Activated CD8-positive, alpha-beta memory T cell treated with anti-CD3 and anti-CD28 coated beads, Interleukin-2, amount 50 U/mL, for 1 hour (primary cell): ENCODE measurements around the gene PFKP.

Experiments used
- DNase-seq: peaks from one replicate; pipeline ENCODE4 v3.0.0-alpha.2; 2020; ENCODE audit errors: extremely low read depth

PFKP gene

DNA sequence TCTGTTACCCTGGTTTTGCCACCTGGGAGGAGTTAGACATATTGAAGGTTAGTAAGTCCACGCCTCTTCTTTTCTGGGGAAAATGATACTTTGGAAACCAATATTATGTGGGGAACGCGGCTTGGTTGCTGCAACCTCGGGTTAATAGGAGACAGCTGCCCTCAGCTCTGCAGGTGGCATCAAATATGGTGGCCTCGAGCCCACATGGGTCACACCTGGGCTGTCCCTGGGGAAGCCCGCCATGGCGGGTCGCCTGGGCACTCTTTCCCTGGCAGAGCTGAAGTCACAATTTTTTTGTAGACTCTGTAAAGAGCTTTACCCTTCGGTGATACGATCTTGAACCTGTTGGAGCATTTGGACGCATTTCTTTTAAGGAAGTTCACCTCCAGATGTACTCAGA lies 2.5 kb downstream of the PFKP start:
- DNase-seq, result no peak

DNA sequence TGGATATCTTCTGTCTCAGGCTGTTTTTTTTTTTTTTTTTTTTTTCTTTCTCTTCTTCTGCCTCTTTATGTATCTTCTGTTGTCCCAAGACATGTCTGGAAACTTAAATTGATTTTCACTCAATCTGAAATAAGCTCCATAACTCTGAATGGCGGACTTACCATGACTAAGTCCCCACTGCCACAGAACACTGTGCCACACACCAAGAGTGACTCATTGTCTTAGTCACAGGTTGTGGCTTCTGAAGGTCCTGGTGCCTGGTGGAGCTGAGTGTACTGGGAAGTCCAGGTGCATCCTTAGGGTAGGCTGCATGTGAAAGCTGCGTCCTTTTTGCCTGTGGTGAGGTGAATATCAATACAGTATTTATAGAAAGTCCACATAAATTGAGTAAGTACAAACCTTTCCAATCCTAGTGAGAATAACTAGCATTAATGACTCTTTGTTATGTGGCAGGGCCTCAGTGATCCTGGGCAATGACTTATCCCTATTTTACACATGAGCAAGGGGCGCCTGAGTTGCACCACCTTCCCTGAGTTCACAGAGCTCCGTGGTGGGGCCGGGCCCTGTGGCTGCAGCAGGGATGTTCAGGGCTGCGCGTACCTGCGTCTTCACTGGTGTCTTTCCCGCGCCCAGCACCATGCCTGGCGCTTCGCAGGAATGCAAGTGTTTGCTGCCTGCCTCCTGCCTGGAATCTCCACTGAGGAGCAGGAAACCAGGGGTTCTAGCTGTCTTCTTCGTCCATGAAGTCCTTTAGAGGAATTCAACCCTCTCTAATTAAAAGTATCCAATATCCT lies 4.3 kb downstream of the PFKP start:
- no peak for DNase-seq

DNA sequence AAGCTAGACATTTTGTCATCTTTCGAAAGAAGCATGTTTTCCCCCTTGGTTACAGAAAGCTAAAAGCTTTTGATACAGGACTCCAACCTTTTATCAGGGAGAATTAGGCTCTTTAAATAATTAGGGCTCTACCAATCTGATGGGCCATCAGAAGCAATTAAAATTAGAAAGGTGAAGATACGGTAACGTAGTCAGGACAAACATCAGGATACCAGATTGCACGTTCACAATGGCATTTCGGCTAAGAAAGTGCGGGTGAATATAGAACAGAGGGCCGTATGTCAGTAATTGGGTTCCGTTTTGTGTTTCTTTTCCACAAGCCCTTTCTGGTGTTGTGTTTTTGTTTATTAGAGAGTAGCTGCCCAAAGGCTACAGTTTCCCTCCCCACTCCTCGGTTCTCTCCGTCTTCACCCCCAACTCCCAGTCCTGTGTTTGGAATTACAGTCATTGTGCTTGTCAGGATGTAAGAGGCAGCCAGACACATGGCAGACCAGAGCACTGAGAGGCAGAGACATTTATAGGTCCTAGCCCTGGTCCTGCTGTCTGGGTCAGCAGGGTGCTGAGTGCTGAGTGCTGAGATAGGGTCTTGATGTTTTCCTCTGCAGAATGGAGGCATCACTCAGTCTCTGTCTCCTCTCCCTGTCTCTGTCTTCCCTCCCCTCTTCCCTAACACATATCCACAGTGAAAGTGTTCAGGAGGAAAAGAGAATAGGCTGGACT lies 5.5 kb downstream of the PFKP start:
- DNase-seq, result no peak

DNA sequence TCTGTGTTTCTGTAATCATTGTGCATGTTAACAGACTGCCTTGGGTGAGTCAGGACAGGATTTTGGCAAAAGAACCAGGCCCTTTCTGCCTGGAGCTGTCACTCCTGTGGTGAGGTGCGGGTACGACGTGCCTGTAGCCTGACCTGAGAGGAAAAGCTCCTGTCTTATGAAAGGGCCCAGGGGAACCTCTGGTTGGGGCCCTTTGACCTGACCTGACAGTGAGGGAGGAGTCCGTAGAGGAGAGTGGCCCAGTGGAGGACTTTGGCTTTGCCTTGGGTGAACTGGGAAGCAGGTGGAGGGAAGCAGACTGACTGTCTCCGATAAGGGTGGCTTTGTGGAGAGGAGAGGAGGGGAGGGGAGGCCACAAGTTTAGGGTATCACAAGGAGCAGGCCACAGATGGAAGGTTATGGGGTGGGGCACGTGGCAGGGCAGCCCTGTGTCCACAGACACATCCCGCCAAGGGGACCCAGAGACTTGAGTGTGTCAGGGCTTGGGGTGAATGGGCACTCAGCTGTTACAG lies 6.9 kb downstream of the PFKP start:
- DNase-seq, result no peak

DNA sequence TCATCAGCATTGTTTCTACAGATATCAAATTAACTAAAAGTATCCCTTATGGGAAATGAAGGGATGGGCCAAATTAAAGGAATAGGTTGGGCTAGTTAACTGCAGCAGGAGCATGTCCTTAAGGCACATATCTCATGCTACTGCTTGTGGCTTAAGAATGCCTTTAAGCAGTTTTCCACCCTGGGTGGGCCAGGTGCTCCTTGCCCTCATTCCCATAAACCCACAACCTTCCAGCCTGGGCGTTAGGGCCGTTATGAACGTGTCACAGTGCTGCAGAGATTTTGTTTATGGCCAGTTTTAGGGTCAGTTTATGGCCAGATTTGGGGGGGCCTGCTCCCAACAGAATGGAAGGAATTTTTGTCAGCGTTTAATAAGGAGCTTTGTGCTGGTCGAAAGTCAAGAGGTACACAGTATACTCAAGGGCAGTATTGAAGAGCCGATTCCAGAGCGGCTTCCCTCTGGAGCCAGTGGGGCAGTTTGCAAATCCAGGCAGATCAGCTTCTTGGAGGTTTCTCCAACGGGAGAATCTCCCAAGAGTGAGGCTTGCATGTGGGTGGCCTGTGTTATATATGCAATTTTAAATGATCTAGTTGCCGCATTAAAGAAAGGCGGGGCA lies 7.7 kb downstream of the PFKP start:
- no peak for DNase-seq

DNA sequence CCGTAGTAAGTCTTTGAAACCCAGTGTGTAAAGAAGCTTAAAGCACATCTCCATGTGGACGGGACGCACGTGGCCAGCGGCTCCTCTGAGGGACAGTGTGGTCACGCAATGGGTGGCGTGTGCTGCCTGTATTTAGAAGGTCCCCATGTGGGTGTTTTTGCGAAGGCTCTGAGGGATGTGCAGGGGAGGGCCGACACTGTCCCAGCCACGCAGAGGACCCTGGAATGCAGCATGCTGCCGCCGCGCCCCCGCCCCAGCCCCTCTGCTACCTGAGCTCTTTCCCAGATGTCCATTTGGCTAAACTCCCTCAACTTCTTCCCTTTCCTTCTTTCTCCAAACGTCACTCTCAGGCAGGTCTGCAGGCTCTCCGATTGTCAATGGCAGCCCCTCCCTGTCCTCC lies 8.8 kb downstream of the PFKP start:
- no peak for DNase-seq

DNA sequence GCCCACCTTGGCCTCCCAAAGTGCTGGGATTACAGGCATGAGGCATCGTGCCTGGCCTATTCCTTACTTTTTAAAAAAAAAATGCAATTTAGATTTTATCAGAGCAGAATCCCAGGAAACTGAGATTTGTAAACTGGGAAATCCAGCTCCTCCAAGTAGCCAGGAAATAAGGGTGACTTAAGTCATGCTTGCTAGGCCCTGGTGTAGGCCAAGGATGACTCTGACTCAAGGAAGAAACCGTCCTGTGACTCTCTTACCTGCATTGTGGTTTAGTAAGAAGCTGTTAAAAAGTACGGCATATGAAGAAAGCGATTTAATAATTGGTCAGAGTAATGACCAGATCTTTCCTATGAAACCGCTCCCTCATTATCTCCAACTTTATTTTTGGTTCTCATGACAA lies 10.2 kb downstream of the PFKP start:
- DNase-seq, result no peak

DNA sequence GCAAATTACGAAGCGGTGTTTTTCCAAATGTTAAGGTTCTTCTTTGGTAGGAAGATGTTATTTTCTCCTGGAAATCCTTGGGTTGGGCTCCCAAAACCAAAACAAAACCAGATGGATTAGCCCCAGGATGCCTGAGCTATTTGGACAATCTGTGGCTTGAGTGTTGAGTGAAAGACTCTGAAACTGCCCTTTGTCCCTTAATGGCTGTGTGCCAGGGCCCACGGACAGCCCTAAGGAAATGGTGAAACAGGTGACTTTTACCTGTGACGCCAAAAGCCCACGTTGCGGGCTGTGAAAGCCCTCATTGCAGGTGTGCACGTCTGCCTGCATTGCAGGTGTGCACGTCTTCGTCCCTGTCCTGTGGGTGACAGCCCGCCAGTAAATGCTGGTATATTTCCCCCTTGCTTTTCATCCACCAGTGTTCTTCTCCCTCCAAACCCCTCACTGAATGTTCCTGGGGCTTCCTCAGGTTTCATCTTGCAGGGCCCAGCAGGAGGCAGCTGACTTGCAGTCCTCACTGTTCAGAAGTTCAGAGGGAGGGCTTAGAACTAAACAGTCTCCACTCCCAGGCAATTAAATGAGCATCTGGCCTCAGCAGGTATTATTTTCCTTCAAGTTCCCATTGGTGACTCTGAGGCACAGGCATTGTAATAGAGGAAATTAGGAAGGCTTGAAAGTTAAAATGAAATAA lies 10.7 kb downstream of the PFKP start:
- DNase-seq, result no peak

DNA sequence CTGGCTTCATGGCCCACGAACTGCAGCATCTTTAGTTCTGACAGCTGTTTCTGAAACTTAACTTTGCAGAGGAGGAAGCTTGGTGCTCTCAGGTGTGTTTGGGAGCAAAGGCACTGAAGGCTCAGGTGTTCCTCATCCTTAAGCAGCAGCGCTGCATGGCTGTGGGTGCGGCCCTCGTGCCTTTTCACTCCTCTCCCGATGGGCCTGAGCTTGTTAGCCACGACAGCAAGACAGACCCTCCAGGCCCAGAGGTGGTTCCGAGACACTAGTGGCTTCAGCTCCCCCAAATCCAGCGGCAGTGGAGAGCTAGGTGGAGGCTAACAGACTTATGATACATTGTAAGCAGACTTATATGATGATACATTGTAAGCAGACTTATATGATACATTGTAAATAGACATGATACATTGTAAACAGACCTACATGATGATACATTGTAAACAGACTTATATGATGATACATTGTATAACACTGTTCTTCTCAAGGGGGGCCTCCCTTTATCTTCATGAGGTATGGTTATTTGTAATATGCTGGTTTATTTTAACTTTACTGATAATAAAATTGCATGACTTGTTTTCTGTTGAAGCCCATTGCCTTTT lies 14.1 kb downstream of the PFKP start:
- DNase-seq, result no peak

DNA sequence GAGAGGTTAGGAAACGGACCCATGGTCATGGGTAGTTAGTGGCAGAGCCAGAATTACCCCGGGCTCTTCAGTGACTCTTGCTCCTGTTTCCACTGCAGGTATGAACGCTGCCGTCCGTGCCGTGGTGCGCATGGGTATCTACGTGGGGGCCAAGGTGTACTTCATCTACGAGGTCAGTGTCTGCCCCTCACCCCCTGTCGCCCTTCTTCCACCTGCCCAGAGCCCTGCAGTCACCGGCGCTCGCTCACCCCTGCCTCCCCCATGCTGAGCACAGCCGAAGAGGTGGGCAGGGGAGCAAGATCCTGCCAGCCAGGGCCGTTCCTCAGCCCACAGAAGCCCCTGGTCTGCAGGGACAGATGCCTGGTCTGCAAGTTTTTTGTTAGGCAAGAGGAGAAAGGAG lies 14.9 kb downstream of the PFKP start:
- no peak for DNase-seq

DNA sequence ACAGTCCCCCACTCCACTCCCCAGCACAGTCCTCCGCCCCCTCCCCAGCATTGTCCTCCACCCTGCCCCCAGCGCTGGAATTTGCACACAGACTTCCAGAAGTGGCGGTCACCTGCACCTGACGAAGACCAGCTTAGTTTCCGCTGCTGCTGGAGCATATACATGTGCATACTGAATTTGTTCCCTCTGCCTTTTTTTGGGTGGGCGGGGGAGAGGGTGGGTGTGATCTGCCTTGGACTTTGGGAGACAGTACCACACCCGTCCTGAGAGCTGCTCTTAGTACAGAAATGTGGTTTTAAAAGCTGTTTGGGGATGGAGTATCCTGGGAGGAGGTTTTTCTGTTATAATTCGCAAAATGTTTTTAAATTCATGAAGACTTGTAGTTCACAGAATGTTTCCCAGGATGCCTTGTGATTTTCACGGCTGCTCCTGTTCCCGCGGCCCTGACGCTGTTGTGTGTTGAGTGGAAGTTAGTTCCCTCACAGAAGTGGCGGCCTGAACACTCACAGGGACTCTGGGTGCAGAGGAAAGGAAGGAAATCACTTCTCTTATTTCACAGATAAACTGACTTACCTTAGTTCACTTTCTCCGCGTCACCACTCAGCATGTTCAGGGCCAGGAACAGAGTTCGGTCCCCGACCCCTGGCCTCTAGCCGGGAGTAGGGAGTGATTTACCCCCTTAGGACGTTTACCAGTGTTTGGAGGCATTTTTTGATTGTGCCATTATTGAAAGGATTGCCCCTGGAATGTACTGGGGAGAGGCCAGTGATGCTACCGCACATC lies 18.6 kb downstream of the PFKP start:
- DNase-seq, result no peak

DNA sequence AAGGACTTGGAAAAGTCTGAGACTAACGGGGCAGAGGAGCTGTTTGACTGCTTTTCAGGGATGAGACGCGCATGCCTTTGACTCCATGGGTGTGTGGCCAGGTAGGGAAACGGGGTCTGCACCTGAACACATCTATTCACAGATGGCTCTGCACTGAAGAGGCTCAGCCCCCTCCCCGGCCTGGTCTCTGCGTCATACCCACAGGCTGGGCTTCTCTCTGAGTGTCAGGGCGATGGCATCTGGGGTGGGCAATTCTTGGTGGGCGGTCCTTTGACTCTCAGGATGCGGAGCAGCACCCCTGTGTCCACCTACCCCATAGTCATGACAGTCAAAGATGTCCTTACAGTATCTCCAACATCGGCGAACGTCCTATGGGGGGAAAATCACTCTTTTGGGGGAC lies 23.0 kb downstream of the PFKP start:
- no peak for DNase-seq

DNA sequence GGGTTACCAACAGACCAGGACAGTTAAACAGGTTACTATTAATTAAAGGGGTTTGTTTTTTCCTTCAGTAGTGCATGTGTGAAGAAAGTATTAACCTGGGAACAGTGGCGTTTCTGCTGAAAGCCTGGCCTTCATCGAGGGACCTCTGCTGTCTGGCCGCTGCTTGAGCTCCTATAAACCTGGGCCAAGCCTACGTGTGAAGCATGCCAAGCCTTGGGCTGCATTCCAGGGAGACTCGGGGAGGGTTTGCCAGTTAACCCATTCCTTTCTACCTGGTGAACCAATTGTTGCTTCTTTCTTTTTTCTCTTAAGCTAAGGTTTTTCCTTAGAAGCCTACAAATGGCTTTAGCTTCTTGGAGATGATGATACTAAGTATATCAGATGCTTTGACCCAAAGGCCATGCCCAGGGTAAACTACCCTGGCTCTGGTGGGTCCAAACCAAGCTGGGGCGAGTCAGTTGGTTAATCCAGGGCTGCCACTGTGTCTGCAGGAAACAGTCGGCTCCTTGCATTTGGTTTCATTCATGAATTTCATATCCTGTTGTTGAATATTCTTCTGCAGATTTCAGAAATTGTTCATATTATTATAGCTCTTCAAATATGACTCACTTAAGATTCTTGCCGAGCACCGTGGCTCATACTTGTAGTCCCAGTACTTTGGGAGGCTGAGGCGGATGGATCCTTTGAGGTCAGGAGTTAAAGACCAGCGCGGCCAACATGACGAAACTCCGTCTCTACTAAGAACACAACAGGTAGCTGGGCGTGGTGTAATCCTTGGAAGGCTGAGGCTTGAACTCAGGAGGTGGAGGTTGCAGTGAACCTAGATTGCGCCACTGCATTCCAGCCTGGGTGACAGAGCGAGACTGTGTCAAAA lies 23.8 kb downstream of the PFKP start:
- DNase-seq, result no peak

DNA sequence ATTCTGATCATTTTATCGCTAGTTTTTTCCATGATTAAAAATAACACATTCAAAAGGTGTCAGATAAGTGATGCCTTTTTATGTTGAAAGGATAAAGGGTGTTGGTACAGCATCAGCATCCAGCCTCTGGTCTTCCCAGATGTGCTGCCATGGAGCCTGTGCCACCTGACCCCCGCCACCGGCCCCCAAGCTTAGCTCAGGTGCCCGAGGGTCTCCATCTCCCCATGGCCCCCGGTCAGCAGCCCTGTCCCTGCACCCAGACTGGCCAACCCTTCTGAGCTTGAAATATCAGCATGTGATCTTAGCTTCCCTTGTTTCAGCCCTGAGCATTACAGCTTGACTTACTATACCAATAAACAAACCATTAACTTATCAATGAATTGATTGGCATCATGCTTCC lies 24.6 kb downstream of the PFKP start:
- no peak for DNase-seq

DNA sequence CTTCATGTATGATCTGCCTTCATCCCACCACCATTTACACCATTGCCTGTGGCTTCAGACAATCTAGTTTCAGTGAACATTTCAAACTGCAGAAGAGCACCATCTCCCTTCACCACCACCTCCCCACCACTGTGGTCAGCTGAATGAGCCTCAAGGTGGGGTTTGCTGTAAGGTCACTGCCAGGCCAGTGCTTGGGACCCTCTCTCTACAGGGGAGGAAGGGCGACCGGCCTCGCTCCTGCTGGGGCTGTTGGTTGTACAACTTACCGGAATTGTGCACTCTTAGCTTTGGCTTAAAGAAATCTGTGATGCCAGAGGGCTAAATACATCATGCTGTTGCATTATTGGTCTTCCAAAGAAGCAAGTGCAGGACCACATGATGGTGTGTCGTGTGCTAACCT lies 26.6 kb downstream of the PFKP start:
- DNase-seq, result no peak

DNA sequence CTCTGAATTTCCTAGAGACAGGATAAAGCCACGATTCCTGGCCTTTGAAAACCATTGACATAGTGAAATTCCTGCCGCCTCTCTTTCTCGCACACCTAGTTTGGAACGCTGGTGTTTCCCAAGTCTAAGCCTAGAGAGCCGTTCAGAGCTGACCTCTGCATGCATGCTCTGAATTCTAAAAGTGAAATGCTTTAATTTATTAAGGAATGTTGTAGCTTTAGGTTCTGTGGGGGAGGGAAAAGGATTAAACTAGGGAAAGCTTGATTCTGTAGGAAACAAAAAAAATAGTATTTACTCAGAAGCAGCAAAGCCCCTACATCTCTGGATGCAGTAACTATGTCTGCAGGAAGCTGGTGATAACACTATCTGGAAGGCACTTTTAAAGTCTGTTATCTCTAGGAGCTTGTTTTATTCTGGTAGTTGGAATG lies 27.3 kb downstream of the PFKP start:
- DNase-seq, result no peak

DNA sequence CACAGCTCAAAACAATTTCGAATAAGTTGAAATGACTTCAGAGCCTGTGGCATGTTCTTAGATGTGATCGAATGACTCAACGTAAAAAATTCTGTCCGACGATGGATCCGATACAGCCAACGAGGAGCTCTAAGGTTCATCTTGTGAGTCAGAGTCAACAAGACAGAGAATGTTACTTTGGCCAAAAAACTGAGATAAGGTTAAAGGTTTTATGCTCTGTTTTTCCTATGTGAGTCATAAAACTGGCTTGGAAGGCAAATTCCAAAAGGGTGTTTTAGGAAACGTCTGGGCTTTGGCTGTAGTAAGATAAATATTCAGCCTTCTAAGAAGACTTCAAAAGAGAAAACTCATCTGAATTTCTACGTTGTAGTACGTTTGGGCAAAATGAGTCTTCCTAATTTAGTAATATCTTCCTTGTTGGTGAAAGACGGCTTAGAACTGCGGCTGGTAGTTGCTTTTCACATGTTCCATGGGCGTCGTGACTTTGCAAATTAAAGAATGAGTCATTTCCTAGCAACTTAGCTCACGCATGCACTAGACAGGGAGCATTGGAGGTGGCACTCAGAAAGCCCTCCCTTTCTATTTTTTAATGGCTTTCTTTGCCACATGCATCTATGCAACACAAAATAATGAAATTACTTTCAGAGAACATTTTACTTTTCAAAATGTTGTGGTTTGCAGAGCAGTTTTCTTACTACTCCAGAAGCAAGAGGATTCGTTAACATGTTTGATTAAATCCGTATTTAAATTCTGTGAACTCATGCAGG lies 28.2 kb downstream of the PFKP start:
- DNase-seq, result no peak

DNA sequence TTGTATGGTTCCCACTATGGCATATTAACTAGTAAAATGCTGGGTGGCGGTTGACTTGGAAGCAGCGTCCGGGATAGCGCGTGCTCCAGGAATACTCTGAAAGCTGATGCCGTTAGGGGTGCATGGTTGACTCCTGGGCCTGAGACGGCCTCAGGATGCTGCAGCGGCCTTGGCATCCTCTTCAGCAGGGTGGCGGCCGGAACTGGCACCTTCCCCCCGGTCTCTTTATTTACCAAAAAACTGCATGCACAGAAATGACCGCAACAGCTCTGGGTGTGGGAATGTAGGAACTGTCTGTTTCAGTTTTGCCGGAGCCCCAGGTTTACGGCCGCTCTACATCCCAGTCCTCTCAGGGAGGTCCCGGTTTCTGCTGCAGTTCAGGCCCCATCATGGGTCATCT lies 28.8 kb downstream of the PFKP start:
- DNase-seq, result no peak

DNA sequence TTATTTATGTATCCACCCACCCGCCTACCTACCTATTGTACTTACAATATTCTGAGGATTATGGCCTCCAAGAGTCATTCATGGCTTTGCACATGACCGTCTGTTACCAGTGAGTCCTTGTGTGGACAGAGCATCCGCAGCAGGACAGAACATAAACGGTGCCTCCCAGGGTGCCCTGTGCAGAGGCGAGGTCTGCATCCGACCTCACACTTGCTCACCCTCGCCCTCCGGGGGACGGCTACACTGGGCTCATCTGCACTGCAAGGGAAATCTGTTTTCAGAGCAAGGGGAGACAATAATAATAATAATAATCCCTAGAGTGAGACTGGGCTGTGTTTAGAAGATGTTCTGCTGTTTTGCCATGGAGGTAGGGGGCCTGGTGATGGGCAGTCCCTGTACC lies 29.8 kb downstream of the PFKP start:
- no peak for DNase-seq
